GM18870 (cell line): Measurements from ENCODE around the gene CASKIN2.

Experiments
- ATAC-seq: cut with Tn5 transposase; IDR thresholded peaks from one replicate; pipeline ENCODE4 v1.9.1; 2021; ENCODE audit warnings: moderate library complexity; ENCODE audit not compliant: unreplicated experiment

The CASKIN2 gene

DNA sequence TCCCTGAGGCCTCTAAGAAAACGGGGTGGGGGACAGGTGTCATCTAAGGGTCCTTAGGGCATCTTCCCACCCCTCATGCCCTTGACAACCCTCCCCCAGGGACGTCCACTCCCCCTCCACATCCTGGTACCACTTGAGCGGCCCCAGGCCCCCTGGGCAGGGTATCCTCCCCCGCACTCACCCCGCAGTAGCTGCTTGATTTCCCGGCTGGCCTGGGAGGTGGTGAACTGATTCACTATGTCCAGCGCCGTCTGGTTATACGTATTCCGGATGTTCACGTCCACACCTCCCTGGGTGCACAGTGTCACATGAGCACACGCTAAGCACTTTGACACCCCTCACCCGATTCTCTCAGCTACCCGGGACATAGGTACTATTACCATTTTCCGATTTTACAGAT is 9.7 kb downstream of the CASKIN2 start:
- ATAC-seq = no peak

GRCh38 chr17:75505152-75505409 is 10.3 kb downstream of the CASKIN2 start:
- ATAC-seq = no peak

GRCh38 chr17:75504347-75505151 is 10.8 kb downstream of the CASKIN2 start:
- no peak for ATAC-seq

DNA sequence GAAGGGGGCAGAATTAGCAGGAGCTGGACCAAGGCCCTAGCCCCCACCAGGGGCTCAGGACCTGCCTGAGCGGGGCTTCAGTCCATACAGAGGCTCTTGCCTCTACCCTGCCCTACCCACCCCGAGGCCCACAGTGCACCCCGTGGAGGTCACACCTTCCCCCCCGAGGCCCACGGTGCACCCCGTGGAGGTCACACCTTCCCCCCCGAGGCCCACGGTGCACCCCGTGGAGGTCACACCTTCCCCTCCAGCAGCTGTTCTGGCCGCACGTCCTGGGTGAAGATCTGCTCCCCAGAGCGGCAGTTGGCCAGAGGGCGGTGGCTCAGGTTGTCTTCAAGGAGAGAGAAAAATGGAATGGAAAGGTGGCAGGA is 11.4 kb downstream of the CASKIN2 start:
- no peak for ATAC-seq

- no peak for ATAC-seq
Measured at GRCh38 chr17:75503337-75503950, 11.9 kb downstream of the CASKIN2 start.

DNA sequence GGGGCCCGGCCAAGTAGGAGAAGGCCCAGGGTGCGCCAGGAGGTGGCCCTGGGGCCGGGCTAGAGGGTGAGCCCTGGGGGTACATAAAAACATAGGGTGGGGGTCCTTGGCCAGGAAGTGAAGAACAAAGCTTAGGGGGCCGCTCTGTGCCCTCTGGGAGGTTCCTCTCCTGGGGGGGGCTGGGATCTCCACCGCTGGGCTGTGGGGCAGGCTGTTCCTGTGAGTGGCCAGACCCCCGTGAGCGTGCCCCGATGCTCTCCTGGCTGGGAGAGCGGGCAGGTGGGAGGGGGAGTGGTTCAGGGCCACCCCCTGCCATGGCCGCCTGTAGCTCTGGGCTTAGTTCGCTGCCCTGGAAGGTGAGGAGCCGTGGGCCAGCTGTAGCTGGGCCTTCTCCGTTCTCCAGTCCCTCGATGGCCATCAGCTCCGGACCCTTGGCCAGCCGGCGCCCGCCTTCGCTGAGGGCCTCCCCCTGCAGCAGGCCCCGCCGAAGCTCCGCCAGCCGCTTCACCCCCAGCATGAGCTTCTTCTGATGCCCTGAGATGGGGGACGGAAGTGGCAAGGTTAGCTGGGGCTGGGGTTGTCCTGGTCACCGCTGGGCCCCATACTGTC is 12.5 kb downstream of the CASKIN2 start:
- no peak for ATAC-seq

GRCh38 chr17:75502072-75502720 is 13.1 kb downstream of the CASKIN2 start:
- ATAC-seq = no peak

- ATAC-seq = no peak
Measured at GRCh38 chr17:75501378-75502071, 13.8 kb downstream of the CASKIN2 start.

DNA sequence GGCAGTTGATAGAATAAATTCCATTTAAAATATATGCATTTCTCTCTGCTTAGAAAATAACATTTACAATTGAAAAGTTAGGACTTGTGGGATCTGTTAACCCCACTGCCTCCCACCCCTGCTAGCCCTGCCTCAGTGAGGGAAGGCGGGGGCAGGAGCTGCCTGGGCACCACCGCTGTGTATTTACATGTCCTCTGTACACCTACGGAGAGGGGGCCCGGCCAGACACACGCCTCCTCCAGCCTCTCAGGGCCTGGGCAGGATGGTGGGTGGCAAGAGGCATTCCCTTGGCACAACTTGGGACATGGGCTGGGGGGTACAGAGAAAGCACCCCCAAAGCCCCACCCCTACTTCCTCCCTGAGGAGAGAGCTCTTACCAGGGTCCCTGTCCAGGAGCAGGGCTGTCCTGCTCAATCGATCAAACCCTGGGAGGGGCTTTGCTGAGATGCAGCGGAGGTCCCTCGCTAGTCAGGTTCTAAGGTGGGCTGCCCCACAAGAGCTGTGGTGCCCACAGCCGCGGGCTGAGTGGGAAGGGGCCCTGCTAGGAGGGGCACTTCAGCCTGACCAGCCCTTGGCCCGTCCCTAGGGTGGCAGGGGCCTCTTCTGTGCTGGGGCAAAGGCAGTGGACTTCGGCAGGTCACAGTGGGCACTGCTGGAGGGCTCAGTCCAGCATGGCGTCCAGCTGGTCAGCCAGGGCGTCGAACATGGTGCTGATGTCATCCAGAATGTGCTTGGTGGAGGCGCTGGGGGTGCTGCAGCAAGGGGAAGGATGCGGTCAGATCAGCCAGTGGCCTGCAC is 14.7 kb downstream of the CASKIN2 start:
- ATAC-seq = no peak

DNA sequence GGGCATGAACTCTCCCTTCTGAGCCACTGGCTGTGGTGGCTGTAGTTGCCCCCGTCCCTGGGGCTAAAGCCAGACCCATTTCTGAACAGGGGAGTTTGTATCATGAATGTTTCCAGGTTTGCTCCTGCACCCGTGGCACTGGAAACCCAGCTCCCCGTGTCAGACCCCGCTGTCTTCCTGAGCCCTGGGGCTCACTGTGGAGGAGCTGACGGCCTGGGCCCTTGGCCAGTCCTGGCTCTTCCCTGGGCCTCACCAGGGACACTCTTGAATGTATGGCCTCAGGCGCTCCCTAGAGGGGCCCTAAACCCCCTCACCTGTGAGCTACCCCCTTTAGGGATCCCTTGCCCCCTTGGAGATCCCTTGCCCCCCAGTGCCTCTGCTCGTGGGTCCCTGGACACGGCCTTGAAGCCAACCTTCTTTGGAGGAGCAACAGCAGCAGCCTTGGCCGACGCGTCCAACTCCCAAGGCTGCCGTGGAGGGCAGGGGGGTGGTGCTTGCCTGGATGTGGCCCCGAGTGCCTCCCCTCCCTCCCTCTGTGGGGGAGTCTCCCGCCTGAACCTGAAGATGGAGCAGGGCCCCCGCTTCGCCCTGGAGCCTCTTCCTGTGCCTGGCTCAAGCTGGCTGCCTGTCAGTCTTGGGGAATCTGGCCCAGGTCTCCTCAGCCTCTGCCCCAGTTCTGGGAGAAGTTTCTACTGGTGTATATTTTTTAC is 15.9 kb downstream of the CASKIN2 start:
- no peak for ATAC-seq

DNA sequence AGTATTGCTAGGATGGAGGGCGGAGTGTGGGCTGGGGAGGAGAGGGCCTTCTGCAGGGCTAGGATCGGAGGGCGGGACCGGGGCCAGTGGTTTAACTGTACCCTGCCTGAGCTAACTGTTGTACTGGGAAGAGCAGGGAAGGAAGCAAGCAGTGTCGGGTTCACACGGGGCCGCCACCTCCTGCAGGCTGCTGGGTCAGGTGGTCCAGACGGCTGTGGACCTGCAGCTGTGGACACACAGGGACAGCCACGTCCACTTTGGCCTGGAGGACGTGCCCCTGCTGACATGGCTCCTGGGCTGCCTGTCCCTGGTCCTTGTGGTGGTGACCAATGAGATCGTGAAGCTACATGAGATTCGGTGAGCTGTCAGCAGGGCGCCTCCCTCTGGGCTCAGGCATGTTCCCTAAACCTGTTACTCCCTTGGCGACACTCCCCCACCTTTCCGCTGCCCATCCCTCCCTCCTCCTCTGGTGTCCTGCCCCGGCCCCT is 16.6 kb downstream of the CASKIN2 start:
- ATAC-seq = no peak

GRCh38 chr17:75498039-75498725 is 17.2 kb downstream of the CASKIN2 start:
- no peak for ATAC-seq

DNA sequence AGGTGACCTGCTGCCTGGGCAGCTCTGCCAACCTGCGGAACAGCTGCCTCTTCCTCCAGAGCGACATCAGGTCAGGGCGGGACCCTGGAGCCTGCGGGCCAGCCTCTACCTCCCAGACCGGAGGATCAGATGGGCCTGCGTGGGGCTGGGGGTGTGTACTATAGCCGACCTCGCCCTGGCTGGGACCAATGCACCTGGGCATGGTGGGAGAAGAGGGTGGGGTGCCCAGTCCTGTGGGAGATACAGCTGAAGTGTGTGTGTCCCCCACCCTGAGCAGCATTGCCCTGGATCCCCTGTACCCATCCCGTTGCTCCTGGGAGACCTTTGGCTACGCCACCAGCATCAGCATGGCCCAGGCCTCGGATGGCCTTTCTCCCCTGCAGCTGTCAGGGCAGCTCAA is 19.3 kb downstream of the CASKIN2 start:
- ATAC-seq = no peak

DNA sequence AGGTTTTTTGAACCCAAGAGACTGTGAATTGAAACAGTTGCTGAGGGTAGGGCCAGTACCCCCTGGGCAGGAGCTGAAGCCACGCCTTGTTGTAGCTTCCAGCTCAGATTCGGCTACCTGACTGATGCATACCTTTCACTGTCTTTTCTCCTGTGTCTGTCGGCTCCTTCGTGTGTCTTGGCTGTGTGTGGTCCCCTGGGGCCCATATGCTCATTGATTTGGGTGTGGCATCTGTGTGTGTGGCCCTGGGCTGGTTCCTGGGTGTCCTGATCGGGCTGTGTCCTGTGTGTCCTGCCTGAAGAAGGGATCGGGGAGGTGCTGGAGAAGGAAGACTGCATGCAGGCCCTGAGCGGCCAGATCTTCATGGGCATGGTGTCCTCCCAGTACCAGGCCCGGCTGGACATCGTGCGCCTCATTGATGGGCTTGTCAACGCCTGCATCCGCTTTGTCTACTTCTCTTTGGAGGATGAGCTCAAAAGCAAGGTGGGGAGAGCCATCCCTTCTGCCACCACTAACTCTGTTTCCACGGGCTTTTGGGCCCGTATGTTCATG is 20.9 kb downstream of the CASKIN2 start:
- no peak for ATAC-seq

DNA sequence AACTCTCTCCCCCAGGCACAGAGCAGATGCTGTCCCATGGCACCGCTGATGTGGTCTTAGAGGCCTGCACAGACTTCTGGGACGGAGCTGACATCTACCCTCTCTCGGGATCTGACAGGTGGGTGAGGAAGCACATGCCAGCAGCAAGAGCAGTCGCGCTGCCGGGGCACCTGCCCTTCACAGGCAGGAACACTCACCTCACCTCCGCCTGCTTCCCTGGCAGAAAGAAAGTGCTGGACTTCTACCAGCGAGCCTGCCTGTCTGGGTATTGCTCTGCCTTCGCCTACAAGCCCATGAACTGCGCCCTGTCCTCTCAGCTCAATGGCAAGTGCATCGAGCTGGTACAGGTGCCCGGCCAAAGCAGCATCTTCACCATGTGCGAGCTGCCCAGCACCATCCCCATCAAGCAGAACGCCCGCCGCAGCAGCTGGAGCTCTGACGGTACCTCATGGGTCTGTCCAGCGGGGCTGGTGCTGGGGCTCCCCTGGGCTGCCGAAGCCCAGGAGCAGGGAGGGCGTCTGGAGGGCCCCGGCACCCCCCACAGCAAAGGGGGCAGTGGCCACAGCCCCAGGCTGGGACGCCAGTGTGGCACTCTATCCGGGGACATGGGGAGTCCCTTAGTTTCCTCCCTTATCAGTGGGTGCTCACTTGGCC is 21.7 kb downstream of the CASKIN2 start:
- ATAC-seq = no peak

GRCh38 chr17:75492555-75493168 is 22.7 kb downstream of the CASKIN2 start:
- no peak for ATAC-seq

DNA sequence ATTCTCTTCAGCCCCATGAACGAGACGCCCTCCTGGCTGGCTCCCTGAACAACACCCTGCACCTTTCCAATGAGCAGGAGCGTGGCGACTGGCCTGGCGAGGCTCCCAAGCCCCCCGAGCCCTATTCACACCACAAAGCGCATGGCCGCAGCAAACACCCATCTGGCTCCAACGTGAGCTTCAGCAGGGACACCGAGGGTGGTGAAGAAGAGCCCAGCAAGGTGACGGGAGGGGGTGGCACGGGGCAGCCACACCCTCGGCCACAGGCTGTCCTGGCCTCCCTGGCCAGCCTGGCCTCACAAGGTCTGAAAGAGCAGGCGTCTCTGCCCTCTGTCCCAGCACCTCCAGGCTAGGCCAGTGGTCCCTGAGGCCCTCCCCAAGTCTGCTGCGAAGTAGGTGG is 23.7 kb downstream of the CASKIN2 start:
- no peak for ATAC-seq
